Measurements from ENCODE around the gene C19orf85.
A peak's percentile ranks its signal among the peaks of the same experiment; 100 is the strongest.

The C19orf85 gene

DNA sequence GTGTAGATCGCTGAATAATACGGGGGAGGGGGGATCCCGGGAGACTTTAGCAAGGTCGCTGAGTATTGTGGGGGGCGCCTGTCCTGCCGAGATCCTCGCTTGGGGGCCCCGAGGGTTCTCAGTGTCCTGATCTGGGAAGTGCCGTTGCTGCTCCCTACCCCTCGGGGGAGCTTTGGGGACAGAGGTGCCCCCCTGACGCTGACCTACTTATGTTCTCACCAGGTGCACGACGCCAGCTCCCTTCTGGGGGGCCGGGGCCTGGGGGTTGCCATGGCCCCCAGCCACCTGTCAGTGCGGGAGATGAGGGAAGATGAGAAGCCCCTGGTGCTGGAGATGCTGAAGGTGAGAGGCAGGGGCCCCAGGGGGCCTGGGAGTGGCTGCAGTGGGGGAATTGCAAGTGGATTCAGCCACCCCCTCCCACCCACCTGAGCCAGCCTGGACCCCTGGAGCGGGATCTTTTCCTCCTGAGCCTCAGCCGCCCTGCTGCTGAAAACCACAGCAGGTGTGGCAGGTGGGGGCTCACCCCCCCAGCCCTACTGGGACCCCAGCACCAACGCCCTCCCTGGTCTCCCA is 21.0 kb upstream of the C19orf85 start:
- H3K27ac ChIP-seq (replicated peaks), result peak overlapping the region; percentile 34
- TF ChIP-seq POLR2AphosphoS5 (IDR thresholded peaks at IDR 0.05; ENCODE audit: low read depth) (no peak), GABPA (IDR thresholded peaks at IDR 0.05; ENCODE audit: low read depth) (no peak), CTCF (IDR thresholded peaks at IDR 0.05; ENCODE audit: insufficient read depth, low read length) (no peak), SPI1 (IDR thresholded peaks at IDR 0.05; ENCODE audit: borderline replicate concordance, low read depth) (no peak)
- TF ChIP-seq, protein P1, sequence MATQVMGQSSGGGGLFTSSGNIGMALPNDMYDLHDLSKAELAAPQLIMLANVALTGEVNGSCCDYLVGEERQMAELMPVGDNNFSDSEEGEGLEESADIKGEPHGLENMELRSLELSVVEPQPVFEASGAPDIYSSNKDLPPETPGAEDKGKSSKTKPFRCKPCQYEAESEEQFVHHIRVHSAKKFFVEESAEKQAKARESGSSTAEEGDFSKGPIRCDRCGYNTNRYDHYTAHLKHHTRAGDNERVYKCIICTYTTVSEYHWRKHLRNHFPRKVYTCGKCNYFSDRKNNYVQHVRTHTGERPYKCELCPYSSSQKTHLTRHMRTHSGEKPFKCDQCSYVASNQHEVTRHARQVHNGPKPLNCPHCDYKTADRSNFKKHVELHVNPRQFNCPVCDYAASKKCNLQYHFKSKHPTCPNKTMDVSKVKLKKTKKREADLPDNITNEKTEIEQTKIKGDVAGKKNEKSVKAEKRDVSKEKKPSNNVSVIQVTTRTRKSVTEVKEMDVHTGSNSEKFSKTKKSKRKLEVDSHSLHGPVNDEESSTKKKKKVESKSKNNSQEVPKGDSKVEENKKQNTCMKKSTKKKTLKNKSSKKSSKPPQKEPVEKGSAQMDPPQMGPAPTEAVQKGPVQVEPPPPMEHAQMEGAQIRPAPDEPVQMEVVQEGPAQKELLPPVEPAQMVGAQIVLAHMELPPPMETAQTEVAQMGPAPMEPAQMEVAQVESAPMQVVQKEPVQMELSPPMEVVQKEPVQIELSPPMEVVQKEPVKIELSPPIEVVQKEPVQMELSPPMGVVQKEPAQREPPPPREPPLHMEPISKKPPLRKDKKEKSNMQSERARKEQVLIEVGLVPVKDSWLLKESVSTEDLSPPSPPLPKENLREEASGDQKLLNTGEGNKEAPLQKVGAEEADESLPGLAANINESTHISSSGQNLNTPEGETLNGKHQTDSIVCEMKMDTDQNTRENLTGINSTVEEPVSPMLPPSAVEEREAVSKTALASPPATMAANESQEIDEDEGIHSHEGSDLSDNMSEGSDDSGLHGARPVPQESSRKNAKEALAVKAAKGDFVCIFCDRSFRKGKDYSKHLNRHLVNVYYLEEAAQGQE (IDR thresholded peaks at IDR 0.05; ENCODE audit: insufficient replicate concordance, low read depth), result no peak
- H3K27me3 ChIP-seq (ENCODE audit: insufficient read depth, poor library complexity, severe bottlenecking), result no peaks in the 10 kb centered on the region
- no peak for DNase-seq (ENCODE audit: low read depth in 1 of 2, low spot score in 1 of 2)
- peak overlapping the region; percentile 61 for H3K4me3 ChIP-seq (replicated peaks; ENCODE audit: insufficient read depth, low read length)

DNA sequence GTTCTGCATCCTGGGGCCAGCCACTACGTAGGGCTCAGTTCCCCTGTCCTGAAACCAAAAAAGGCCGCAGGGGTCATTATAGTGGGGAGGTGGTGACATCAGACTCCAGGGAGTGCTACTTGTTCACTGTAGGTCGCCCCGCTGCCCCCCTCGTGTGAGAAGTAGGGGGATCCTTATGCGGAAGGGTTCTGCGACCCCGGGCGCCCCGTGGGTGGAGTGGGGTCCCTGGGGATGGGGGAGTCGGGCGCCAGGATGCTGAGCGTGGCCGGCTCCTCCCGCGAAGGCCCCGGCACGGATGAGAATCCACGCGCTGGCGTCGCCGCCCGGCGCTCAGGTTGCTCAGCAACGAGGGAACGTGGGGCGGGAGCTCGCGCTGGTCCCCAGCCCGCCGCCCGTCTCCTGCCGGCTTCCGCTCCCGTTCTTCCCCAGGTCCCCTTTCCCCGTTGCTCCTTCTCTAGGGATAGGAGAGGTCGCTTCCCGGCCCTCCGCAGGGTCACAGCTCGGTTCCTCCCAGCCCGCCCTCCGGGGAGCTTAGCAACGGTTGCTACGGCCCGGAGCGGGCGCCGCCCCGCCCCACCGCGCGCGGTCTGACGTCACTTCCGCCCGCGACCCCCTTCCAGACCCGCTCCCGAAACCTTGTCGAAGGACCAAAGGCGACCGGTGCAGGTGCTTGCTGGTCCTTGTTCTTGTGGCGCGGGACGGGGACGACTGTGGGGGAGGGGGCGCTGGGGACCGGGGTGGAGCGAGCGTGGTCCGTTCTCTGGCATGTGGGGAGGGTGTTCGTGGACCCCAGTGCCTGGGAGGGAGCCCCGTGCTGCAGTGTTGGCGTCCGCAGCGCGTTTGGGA is 20.3 kb upstream of the C19orf85 start, which contains the start of gene NAT14:
Gene NAT14, plus strand, starts transcription at position 596 of the 846 bp plus-strand sequence. CDS start 521 bp downstream, outside the sequence.
- TF ChIP-seq POLR2AphosphoS5 (IDR thresholded peaks at IDR 0.05; ENCODE audit: low read depth), result peak; percentile 32; the same call in 1 of the 2 replicates
- peak; percentile 47; the same call in 1 of the 2 replicates for TF ChIP-seq GABPA (IDR thresholded peaks at IDR 0.05; ENCODE audit: low read depth)
- TF ChIP-seq SPI1 (IDR thresholded peaks at IDR 0.05; ENCODE audit: borderline replicate concordance, low read depth), result no peak
- TF ChIP-seq CTCF (IDR thresholded peaks at IDR 0.05; ENCODE audit: insufficient read depth, low read length), result no peak
- Histone ChIP-seq H3K27me3 (ENCODE audit: insufficient read depth, poor library complexity, severe bottlenecking) (no peaks in the 10 kb centered on the region), H3K27ac (replicated peaks) (peak within 1 kb of the TSS; percentile 34), H3K4me3 (replicated peaks; ENCODE audit: insufficient read depth, low read length) (peak within 1 kb of the TSS; percentile 61)
- DNase-seq (ENCODE audit: low read depth in 1 of 2, low spot score in 1 of 2), result peak; percentile 19 to 79

- no peak for DNase-seq (ENCODE audit: low read depth in 1 of 2, low spot score in 1 of 2)
- Histone ChIP-seq H3K4me3 (replicated peaks; ENCODE audit: insufficient read depth, low read length) (peak overlapping the region; percentile 61; the same call in 1 of the 2 replicates), H3K27ac (replicated peaks) (no peak overlapping the region), H3K27me3 (ENCODE audit: insufficient read depth, poor library complexity, severe bottlenecking) (no peaks in the 10 kb centered on the region)
- TF ChIP-seq GABPA (IDR thresholded peaks at IDR 0.05; ENCODE audit: low read depth), result no peak
- TF ChIP-seq, protein P1 (IDR thresholded peaks at IDR 0.05; ENCODE audit: insufficient replicate concordance, low read depth), result peak; percentile 65
Measured at GRCh38 chr19:55483706-55484592, 19.4 kb upstream of the C19orf85 start.
